GM23338 (cell line): Measurements from ENCODE around the gene VTA1.

ENCODE experiments used
- CREB1 ChIP-seq: fragments of 250-450 bp; sonication (Bioruptor Pico); IDR thresholded peaks from 2 replicates; pipeline ENCODE4 v1.5.0; 2020; ENCODE audit warnings: low read depth, mild to moderate bottlenecking, moderate library complexity
- JUNB ChIP-seq: IDR thresholded peaks from one replicate; pipeline ENCODE4 v1.6.1; 2016; ENCODE audit warnings: antibody characterized with exemption; ENCODE audit not compliant: unreplicated experiment
- POLR2AphosphoS5 ChIP-seq: IDR thresholded peaks from 2 replicates; pipeline ENCODE4 v1.6.1; 2016; ENCODE audit warnings: antibody characterized with exemption, low read depth
- TF ChIP-seq, protein P1 (sequence below), 2 experiments: fragments of 200-600 bp in 1 of 2; sonication (generic) in 1 of 2; conservative IDR thresholded peaks; 2 replicates each; pipeline versions ENCODE4 v1.5.1 to v1.6.1; 2016 to 2017; ENCODE audit warnings: antibody characterized with exemption in 2 of 2, low read depth in 2 of 2, mild to moderate bottlenecking in 2 of 2, moderate library complexity in 1 of 2

DNA sequence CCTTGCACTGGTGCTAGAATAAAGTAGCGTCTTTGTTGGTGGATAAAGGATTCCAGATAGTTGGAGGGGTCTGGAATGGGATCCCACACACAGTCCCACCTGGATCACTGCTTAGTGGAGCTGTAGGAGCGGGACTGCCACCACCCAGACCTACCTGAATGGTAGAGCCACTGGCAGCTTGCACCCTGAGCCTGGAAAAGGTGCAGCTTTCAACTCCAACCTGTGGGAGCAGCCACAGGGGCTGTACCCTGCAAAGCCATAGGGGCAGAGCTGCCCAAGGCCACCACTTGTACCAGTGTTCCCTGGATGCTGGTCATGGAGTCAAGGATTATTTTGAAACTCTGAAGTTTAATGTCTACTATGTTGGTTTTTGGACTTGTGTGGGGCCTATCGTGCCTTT, 26.9 kb downstream of the VTA1 start:
- TF ChIP-seq, protein P1, sequence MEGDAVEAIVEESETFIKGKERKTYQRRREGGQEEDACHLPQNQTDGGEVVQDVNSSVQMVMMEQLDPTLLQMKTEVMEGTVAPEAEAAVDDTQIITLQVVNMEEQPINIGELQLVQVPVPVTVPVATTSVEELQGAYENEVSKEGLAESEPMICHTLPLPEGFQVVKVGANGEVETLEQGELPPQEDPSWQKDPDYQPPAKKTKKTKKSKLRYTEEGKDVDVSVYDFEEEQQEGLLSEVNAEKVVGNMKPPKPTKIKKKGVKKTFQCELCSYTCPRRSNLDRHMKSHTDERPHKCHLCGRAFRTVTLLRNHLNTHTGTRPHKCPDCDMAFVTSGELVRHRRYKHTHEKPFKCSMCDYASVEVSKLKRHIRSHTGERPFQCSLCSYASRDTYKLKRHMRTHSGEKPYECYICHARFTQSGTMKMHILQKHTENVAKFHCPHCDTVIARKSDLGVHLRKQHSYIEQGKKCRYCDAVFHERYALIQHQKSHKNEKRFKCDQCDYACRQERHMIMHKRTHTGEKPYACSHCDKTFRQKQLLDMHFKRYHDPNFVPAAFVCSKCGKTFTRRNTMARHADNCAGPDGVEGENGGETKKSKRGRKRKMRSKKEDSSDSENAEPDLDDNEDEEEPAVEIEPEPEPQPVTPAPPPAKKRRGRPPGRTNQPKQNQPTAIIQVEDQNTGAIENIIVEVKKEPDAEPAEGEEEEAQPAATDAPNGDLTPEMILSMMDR (conservative IDR thresholded peaks at IDR 0.05; ENCODE audit: low read depth in 2 of 2): no peak
- TF ChIP-seq POLR2AphosphoS5 (no peak), JUNB (no peak), CREB1 (no peak)
